NCI-H1694 (cell line): ENCODE results near the gene SPOCK3.
"Not testable (repeated sequence)": the region's sequence is repeated elsewhere in the genome, so short reads cannot be mapped to it uniquely, and the experiment has no call there.

ENCODE experiments used
- DNase-seq: peaks from one replicate; lab custom pipeline; 2025; lab: John Stamatoyannopoulos, UW

SPOCK3 gene

GRCh38 chr4:166823126-166823525 lies 411.2 kb downstream of the SPOCK3 start:
- DNase-seq = no peak

GRCh38 chr4:166822386-166822785 lies 411.9 kb downstream of the SPOCK3 start:
- DNase-seq = no peak

DNA sequence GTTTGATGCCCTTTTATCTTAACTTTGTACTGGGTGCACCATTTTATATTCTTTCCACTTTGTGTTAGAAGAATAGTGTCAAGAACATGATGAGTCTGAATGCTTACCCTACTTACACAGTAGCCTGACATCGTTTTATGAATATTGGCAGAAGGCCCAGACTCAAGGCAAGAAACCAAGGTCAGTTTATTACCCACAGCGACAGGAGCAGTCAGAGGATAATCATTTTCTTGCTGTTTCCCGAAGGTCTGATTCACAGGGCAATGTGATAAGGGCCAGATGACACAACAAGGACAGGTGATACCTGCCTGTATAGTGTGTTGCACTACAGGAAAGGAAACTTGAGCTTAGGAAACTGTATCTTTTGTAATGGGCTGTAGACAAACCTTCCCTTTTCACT lies 417.4 kb downstream of the SPOCK3 start:
- no peak for DNase-seq

GRCh38 chr4:166808380-166808779 lies 425.9 kb downstream of the SPOCK3 start:
- DNase-seq = no peak

DNA sequence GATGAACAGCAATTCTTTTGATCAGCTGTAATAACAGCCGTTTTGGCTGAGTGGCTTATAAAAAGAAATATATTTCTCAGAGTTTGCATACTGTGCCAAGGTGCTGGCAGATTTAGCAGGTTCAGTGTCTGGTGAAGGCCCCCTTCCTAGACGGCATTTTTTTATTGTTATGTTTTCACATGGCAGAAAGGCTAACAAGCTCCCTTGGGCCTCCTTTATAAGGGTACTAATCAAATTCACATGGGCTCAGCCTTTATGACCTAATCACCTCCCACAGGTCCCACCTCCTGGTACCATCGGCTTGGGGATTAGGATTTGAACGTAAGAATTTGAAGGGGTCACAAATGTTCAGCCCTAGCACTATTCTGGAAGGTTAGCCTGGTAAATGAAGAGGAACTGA lies 431.9 kb downstream of the SPOCK3 start:
- no peak for DNase-seq

- DNase-seq = no peak
Observed at GRCh38 chr4:166798126-166798525, 436.2 kb downstream of the SPOCK3 start.

- no peak for DNase-seq
Observed at GRCh38 chr4:166777760-166778159, 456.5 kb downstream of the SPOCK3 start.

GRCh38 chr4:166763018-166763417 lies 471.3 kb downstream of the SPOCK3 start:
- DNase-seq = no peak

DNA sequence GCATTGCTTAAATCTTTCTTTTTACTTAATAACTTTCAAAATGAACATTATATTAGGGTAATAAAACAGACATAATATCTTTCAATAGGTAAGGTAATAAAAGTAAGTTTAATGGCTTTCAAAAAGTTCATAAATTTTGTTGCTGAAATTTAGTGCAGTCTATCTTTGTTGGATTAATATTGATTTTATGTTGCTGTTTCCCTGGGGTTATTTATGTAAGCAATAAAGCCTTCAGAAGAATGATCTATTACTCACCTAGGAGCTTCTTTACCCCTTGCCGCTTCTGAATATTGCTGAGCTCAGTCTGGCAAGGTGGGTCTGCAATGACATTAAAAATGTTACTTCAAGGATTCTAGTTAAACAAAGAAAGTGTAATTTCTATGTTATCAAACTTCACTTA lies 492.6 kb downstream of the SPOCK3 start:
- no peak for DNase-seq

DNA sequence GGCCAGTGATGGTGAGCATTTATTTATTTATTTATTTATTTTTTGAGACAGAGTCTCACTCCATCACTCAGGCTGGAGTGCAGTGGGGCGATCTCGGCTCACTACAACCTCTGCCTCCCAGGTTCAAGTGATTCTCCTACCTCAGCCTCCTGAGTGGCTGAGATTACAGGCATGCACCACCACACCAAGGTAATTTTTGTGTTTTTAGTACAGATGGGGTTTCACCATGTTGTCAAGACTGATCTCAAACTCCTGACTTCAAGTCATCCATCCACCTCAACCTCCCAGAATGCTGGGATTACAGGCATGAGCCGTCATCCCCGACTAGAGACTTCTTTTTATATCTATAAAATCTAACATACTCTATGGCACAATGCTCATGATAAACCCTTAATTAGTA lies 495.1 kb downstream of the SPOCK3 start:
- not testable (repeated sequence) for DNase-seq

DNA sequence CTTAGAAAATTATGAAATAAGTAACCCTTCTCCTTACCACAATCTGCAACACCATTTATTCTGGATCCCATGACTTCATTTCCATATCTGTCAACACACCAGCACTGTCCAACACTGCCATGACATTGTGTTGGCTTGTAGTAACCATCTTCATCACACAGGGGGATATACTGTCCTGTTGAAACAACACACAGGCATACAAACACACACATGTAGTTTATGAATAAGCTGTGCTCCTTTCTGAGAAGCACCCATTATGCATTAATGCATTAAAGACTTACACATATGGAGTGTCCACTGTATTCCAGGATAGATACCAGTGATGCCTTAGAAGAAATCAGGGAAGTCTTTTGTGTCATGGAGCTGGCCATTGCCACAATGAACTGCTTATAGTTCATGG lies 496.9 kb downstream of the SPOCK3 start:
- no peak for DNase-seq

DNA sequence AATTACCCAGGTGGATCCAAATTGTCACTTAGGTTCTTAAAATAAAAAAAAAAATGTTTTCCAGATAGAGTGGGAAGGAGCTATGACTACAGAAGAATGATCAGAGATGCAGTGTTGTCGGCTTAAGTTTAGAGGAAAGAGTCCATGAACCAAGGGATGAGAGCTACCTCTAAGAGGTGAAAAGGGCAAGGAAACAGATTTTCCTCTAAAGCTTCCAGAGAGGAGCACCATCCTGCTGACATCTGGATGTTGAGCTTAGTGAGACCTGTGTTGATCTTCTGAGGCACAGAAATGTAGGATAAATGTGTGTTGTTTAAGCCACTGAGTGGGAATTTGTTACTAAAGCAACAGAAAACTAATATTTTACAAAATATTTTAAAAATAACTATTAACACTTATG lies 498.7 kb downstream of the SPOCK3 start:
- no peak for DNase-seq

- DNase-seq = no peak
Observed at GRCh38 chr4:166734797-166735196, 499.5 kb downstream of the SPOCK3 start.

GRCh38 chr4:166733686-166734085 lies 500.6 kb downstream of the SPOCK3 start:
- DNase-seq = no peak

DNA sequence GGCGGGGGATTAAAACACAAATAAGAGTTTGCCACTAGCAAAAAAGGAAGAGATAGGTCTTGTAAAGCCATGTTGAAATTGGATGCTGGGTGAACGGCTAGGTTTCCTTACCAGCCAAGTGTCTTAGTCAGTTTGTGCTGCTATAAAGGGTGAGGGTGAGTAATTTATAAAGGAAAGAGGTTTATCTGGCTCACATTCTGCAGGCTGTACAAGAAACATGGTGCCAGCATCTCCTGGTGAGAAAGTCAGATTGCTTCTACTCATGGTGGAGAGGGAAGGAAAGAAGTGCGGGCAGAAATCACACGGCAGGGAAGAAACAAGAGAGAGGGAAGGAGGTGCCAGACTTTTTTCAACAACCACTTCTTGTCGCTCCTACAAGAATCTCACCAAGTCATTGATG lies 507.5 kb downstream of the SPOCK3 start:
- no peak for DNase-seq

DNA sequence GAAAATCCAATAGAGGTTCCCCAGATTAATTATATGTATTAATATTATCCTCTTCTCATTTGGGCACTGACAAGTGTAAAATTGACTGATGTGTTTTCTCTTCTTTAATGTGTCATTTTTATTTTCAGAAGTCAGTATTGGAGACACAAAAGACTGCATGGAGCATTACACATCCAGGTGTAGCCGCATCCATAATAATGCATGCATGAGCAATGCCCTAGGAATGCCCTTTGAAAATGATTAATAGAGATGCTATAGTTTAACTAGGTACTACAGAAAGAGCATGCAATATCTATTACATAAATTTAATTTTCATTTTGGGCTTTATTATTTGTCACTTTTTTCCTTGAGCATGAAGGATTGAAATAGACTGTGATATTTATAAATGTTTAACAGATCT lies 509.9 kb downstream of the SPOCK3 start:
- no peak for DNase-seq

GRCh38 chr4:166723532-166724140 lies 510.7 kb downstream of the SPOCK3 start:
- DNase-seq = no peak

DNA sequence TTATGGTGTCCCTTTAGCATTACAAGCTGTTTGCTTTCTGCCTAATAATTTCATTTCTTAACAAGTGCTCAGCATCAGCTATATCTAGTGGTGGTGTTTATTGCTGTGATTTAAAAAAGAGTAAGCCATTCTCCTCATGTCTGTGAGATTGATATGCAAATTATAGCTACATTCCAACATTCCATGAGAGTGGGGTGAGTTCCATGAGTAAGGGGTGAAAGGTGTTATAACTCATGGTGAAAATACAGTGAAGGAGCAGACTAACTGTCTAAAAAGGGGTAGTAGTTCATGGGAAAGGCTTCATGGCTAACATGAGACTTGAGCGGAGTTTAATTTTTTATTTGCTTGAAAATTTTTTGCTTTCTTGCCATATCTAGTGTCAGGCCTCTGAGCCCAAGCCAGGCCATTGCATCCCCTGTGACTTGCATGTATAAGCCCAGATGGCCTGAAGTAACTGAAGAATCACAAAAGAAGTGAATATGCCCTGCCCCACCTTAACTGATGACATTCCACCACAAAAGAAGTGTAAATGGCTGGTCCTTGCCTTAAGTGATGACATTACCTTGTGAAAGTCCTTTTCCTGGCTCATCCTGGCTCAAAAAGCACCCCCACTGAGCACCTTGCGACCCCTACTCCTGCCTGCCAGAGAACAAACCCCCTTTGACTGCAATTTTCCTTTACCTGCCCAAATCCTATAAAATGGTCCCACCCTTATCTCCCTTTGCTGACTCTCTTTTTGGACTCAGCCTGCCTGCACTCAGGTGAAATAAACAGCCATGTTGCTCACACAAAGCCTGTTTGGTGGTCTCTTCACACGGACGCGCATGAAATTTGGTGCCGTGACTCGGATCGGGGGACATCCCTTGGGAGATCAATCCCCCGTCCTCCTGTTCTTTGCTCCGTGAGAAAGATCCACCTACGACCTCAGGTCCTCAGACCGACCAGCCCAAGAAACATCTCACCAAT lies 518.3 kb downstream of the SPOCK3 start:
- DNase-seq = not testable (repeated sequence)

DNA sequence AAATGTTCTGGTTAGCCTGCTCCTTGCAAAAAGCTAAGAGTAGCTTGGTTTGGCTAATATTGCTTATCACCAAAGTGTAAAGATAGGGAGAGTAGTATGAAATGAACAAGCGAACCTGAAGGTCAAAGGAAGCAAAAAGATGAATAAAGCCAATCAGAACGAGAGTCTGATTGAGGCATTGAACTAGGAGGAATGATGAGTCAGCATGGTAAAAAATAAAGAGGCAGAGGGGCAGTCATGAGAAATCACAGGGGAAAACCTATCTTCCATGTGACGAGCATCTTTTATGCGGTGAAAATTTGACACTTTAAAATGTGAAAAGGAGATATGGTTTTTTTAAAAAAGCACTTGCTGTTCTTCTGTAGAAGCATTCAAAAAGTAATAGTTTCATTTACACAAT lies 533.7 kb downstream of the SPOCK3 start:
- no peak for DNase-seq

- no peak for DNase-seq
Observed at GRCh38 chr4:166688835-166689234, 545.5 kb downstream of the SPOCK3 start.

DNA sequence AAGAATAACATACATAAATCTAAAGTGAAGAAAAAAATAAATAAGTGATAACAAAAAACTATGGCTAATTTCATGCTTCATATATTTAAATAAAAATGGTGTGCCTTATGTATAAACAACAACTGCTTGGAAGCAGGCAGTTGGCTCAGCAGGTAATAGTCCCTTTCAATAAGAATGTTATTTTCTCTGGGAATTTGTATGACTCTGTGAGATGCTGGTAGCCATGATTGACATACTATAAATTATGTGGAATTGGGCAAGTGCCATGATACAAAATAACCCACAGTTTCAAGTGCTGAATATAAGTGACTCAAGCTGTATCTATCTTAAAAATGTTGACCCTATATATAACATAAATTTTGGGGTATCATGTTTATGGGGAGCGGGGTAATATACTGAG lies 546.5 kb downstream of the SPOCK3 start:
- no peak for DNase-seq
